H9 (cell line): ENCODE data around the gene TMEM225B. TPM values are rescaled to one million over a fixed set of nuclear protein-coding genes. Genes with fewer than 3 reads are reported as not detected.
"Not testable (repeated sequence)": the region's sequence is repeated elsewhere in the genome, so short reads cannot be mapped to it uniquely, and the experiment has no call there.

Source experiments
- DNase-seq: peaks from one replicate; pipeline ENCODE4 v3.0.0-alpha.2; 2017
- H2AFZ ChIP-seq: one replicate; pipeline ENCODE4 v1.6.1; 2013; ENCODE audit warnings: mild to moderate bottlenecking, low read length, control low read depth, moderate library complexity
- H2AK5ac ChIP-seq: 2 replicates; pipeline ENCODE4 v1.6.1; 2013; ENCODE audit warnings: low read length, control low read depth, mixed read lengths; ENCODE audit not compliant: insufficient read length
- H2BK120ac ChIP-seq: one replicate; pipeline ENCODE4 v1.6.1; 2013; ENCODE audit warnings: low read depth, mild to moderate bottlenecking, low read length, control low read depth, inconsistent platforms; ENCODE audit not compliant: poor library complexity, severe bottlenecking
- H2BK12ac ChIP-seq: 2 replicates; pipeline ENCODE4 v1.6.1; 2013; ENCODE audit warnings: low read length, control low read depth, mixed read lengths, low read depth; ENCODE audit not compliant: insufficient read length
- H2BK15ac ChIP-seq: 2 replicates; pipeline ENCODE4 v1.6.1; 2013; ENCODE audit warnings: low read depth, low read length, control low read depth
- H2BK20ac ChIP-seq: one replicate; pipeline ENCODE4 v1.6.1; 2013; ENCODE audit warnings: low read depth, mild to moderate bottlenecking, low read length, control low read depth, inconsistent platforms; ENCODE audit not compliant: poor library complexity, severe bottlenecking
- H2BK5ac ChIP-seq: 2 replicates; pipeline ENCODE4 v1.6.1; 2013; ENCODE audit warnings: low read length, control low read depth, mixed read lengths; ENCODE audit not compliant: insufficient read length
- H3K14ac ChIP-seq: 2 replicates; pipeline ENCODE4 v1.6.1; 2013; ENCODE audit warnings: low read length, control low read depth; ENCODE audit not compliant: insufficient read depth
- H3K18ac ChIP-seq: 2 replicates; pipeline ENCODE4 v1.6.1; 2013; ENCODE audit warnings: low read depth, mild to moderate bottlenecking, mixed read lengths, low read length, control low read depth; ENCODE audit not compliant: insufficient read length
- H3K23ac ChIP-seq: 2 replicates; pipeline ENCODE4 v1.6.1; 2013; ENCODE audit warnings: low read length, control low read depth, mixed read lengths, low read depth; ENCODE audit not compliant: insufficient read length
- H3K23me2 ChIP-seq: 2 replicates; pipeline ENCODE4 v1.6.1; 2013; ENCODE audit warnings: low read depth, mild to moderate bottlenecking, mixed read lengths, low read length, control low read depth; ENCODE audit not compliant: insufficient read length, poor library complexity, severe bottlenecking
- H3K27ac ChIP-seq: 2 replicates; pipeline ENCODE4 v1.5.1; 2013; ENCODE audit warnings: low read length, control low read depth, mixed read lengths, low read depth; ENCODE audit not compliant: insufficient read length
- H3K27me3 ChIP-seq: 2 replicates; pipeline ENCODE4 v1.6.1; 2013; ENCODE audit warnings: low read length, control low read depth, inconsistent platforms; ENCODE audit not compliant: insufficient read depth
- H3K4ac ChIP-seq: 2 replicates; pipeline ENCODE4 v1.6.1; 2013; ENCODE audit warnings: low read depth, mild to moderate bottlenecking, control low read depth, inconsistent platforms, low read length, moderate library complexity
- H3K4me1 ChIP-seq: 2 replicates; pipeline ENCODE4 v1.6.1; 2013; ENCODE audit warnings: low read length, control low read depth, inconsistent platforms; ENCODE audit not compliant: insufficient read depth
- H3K4me2 ChIP-seq: 2 replicates; pipeline ENCODE4 v1.6.1; 2013; ENCODE audit warnings: low read length, control low read depth, mixed read lengths; ENCODE audit not compliant: insufficient read length, insufficient read depth
- H3K56ac ChIP-seq: 2 replicates; pipeline ENCODE4 v1.6.1; 2013; ENCODE audit warnings: low read depth, mild to moderate bottlenecking, mixed read lengths, low read length, control low read depth; ENCODE audit not compliant: insufficient read length
- H3K79me1 ChIP-seq: 2 replicates; pipeline ENCODE4 v1.6.1; 2013; ENCODE audit warnings: low read depth, mild to moderate bottlenecking, moderate library complexity, low read length, control low read depth, inconsistent platforms; ENCODE audit not compliant: insufficient read depth, poor library complexity, severe bottlenecking
- H3K79me2 ChIP-seq: 2 replicates; pipeline ENCODE4 v1.6.1; 2013; ENCODE audit warnings: low read length, control low read depth, inconsistent platforms; ENCODE audit not compliant: insufficient read depth
- H3K9ac ChIP-seq: 2 replicates; pipeline ENCODE4 v1.6.1; 2013; ENCODE audit warnings: low read length, control low read depth, mixed read lengths; ENCODE audit not compliant: insufficient read length; ENCODE audit errors: extremely low read depth
- H3K9me3 ChIP-seq: one replicate; pipeline ENCODE4 v1.6.1; 2013; ENCODE audit warnings: low read depth, low read length, inconsistent platforms; ENCODE audit not compliant: control insufficient read depth
- H3T11ph ChIP-seq: one replicate; pipeline ENCODE4 v1.6.1; 2013; ENCODE audit warnings: mild to moderate bottlenecking, low read length, control low read depth, inconsistent platforms
- H4K20me1 ChIP-seq: one replicate; pipeline ENCODE4 v1.6.1; 2013; ENCODE audit not compliant: control insufficient read depth, insufficient read length, insufficient read depth
- H4K5ac ChIP-seq: 2 replicates; pipeline ENCODE4 v1.6.1; 2013; ENCODE audit warnings: low read depth, mild to moderate bottlenecking, mixed read lengths, low read length, control low read depth; ENCODE audit not compliant: insufficient read length
- H4K8ac ChIP-seq: replicated peaks from 2 replicates; pipeline ENCODE4 v1.6.1; 2013; ENCODE audit warnings: low read length, control low read depth, mixed read lengths, low read depth; ENCODE audit not compliant: insufficient read length
- H4K91ac ChIP-seq: 2 replicates; pipeline ENCODE4 v1.6.1; 2013; ENCODE audit warnings: low read depth, mild to moderate bottlenecking, moderate library complexity, mixed read lengths, low read length, control low read depth; ENCODE audit not compliant: insufficient read length
- H3K27ac Mint-ChIP-seq, 3 experiments: 2 replicates in 2 of 3; 3 replicates in 1 of 3; pipeline ENCODE4 v1.8.0; 2020 to 2021; ENCODE audit warnings: mixed read lengths in 3 of 3, mild to moderate bottlenecking in 1 of 3, moderate library complexity in 1 of 3
- H3K27me3 Mint-ChIP-seq: 2 replicates; pipeline ENCODE4 v1.8.0; 2021; ENCODE audit warnings: low read depth, mild to moderate bottlenecking, moderate library complexity, mixed read lengths
- H3K36me3 Mint-ChIP-seq, 3 experiments: 2 replicates in 2 of 3; 3 replicates in 1 of 3; pipeline ENCODE4 v1.8.0; 2020 to 2021; ENCODE audit warnings: low read depth in 3 of 3, mixed read lengths in 3 of 3; ENCODE audit not compliant: insufficient read depth in 1 of 3
- H3K4me1 Mint-ChIP-seq, 2 experiments: 2 replicates each; pipeline ENCODE4 v1.8.0; 2020; ENCODE audit warnings: mixed read lengths in 2 of 2
- H3K4me3 Mint-ChIP-seq, 2 experiments: 2 replicates in 1 of 2; 3 replicates in 1 of 2; pipeline ENCODE4 v1.8.0; 2020 to 2021; ENCODE audit warnings: mild to moderate bottlenecking in 2 of 2, mixed read lengths in 2 of 2, moderate library complexity in 1 of 2
- H3K9me3 Mint-ChIP-seq, 2 experiments: 2 replicates in 1 of 2; 3 replicates in 1 of 2; pipeline ENCODE4 v1.8.0; 2020; ENCODE audit warnings: mild to moderate bottlenecking in 2 of 2, mixed read lengths in 2 of 2, moderate library complexity in 1 of 2
- WGBS: extraction: QIAGEN DNeasy Blood & Tissue Kit; methylation state at CpG from one replicate; pipeline ENCODE4 v1.1.7; 2013; ENCODE audit warnings: missing lambda C conversion rate, low lambda C conversion rate, mixed read lengths; ENCODE audit not compliant: insufficient read length; ENCODE audit errors: extremely low coverage; 5-methylcytosine and 5-hydroxymethylcytosine counted together
- total RNA-seq: library from RNA; stranded (reverse); gene quantifications from 2 replicates; pipeline ENCODE4 v1.2.1, GENCODE V29; 2021
- TF ChIP-seq, protein P1 (sequence below): fragments of 200-600 bp; sonication (generic); conservative IDR thresholded peaks from 3 replicates; pipeline ENCODE4 v1.8.0; 2021; ENCODE audit warnings: antibody characterized with exemption, mild to moderate bottlenecking

The TMEM225B gene
- total RNA-seq, 1 experiment from 2014 or later: not detected

DNA sequence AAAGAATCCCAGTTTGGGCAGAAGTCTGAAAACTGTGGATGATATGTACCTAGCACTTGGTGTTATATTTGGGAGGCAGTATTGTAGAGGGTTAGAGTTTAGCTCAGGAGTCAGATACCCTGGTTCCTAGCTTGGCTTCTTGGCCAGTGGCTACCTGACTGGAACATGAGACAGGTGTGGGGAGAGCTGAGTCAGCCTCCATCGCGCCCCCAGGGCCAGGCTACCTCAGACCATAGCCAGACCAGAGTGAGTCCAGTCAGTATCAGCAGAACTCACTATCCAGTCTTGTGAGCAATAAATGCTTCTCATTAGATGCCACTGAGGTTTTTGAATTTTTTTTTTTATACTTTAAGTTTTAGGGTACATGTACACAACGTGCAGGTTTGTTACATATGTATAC, 55.7 kb downstream of the TMEM225B start:
- Histone ChIP-seq H3K14ac (no peak overlapping the region), H3K9ac (no peak overlapping the region), H4K8ac (no peak overlapping the region), H3K4me1 (no peaks in the 10 kb centered on the region), H3K27me3 (no peaks in the 10 kb centered on the region), H3K18ac (no peak overlapping the region), H2BK15ac (no peak overlapping the region), H3K9me3 (no peaks in the 10 kb centered on the region), H3K4ac (no peak overlapping the region), H2BK12ac (no peak overlapping the region), H3K4me2 (no peak overlapping the region), H4K91ac (no peak overlapping the region), H3K79me1 (no peaks in the 10 kb centered on the region), H2BK120ac (no peak overlapping the region), H3K23ac (no peak overlapping the region), H3K23me2 (no peaks in the 10 kb centered on the region), H3T11ph (no peak overlapping the region), H3K79me2 (no peaks in the 10 kb centered on the region), H4K5ac (no peak overlapping the region), H2AK5ac (no peak overlapping the region), H3K56ac (no peak overlapping the region), H2BK20ac (no peak overlapping the region), H3K27ac (no peak overlapping the region), H2BK5ac (no peak overlapping the region), H2AFZ (no peak overlapping the region), H4K20me1 (no peaks in the 10 kb centered on the region)
- H3K4me3 Mint-ChIP-seq: no peak overlapping the region
- peaks cover 4 to 6% (median 5%) of the 10 kb centered on the region in 3 experiments; a peak in 6 of 7 replicates for H3K36me3 Mint-ChIP-seq
- no peaks in the 10 kb centered on the region for H3K4me1 Mint-ChIP-seq
- H3K9me3 Mint-ChIP-seq: peaks cover 12% of the 10 kb centered on the region in 2 experiments; a peak in 4 of 5 replicates
- no peak for DNase-seq
- H3K27me3 Mint-ChIP-seq: no peaks in the 10 kb centered on the region
- TF ChIP-seq, protein P1, sequence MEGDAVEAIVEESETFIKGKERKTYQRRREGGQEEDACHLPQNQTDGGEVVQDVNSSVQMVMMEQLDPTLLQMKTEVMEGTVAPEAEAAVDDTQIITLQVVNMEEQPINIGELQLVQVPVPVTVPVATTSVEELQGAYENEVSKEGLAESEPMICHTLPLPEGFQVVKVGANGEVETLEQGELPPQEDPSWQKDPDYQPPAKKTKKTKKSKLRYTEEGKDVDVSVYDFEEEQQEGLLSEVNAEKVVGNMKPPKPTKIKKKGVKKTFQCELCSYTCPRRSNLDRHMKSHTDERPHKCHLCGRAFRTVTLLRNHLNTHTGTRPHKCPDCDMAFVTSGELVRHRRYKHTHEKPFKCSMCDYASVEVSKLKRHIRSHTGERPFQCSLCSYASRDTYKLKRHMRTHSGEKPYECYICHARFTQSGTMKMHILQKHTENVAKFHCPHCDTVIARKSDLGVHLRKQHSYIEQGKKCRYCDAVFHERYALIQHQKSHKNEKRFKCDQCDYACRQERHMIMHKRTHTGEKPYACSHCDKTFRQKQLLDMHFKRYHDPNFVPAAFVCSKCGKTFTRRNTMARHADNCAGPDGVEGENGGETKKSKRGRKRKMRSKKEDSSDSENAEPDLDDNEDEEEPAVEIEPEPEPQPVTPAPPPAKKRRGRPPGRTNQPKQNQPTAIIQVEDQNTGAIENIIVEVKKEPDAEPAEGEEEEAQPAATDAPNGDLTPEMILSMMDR: no peak
- WGBS: no CpG with 5 or more reads among the region's 3 CpGs
- H3K27ac Mint-ChIP-seq: no peak overlapping the region

DNA sequence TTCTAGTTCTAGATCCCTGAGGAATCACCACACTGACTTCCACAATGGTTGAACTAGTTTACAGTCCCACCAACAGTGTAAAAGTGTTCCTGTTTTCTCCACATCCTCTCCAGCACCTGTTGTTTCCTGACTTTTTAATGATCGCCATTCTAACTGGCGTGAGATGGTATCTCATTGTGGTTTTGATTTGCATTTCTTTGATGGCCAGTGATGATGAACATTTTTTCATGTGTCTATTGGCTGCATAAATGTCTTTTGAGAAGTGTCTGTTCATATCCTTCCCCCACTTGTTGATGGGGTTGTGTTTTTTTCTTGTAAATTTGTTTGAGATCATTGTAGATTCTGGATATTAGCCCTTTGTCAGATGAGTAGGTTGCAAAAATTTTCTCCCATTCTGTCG, 56.6 kb downstream of the TMEM225B start:
- peaks cover 4 to 12% (median 6%) of the 10 kb centered on the region in 3 experiments; a peak in 6 of 7 replicates for H3K36me3 Mint-ChIP-seq
- H3K14ac ChIP-seq, H3T11ph ChIP-seq, H3K27me3 Mint-ChIP-seq, H2BK15ac ChIP-seq, H4K5ac ChIP-seq, H3K27ac ChIP-seq, H3K4me2 ChIP-seq, H3K79me2 ChIP-seq, H4K91ac ChIP-seq, H3K4me1 Mint-ChIP-seq, DNase-seq, H3K4me1 ChIP-seq, H2BK20ac ChIP-seq, H4K20me1 ChIP-seq, H2BK120ac ChIP-seq, H3K18ac ChIP-seq, H2BK12ac ChIP-seq, H3K79me1 ChIP-seq, H3K4me3 Mint-ChIP-seq, H3K56ac ChIP-seq, H4K8ac ChIP-seq, H3K9me3 ChIP-seq, H3K27ac Mint-ChIP-seq, H3K4ac ChIP-seq, H2AFZ ChIP-seq, H3K23me2 ChIP-seq, H3K9ac ChIP-seq, H2BK5ac ChIP-seq, H2AK5ac ChIP-seq, H3K23ac ChIP-seq, H3K27me3 ChIP-seq: not testable (repeated sequence)
- peaks cover 16 to 18% of the 10 kb centered on the region in 2 experiments for H3K9me3 Mint-ChIP-seq
- WGBS: no CpG with 5 or more reads among the region's 3 CpGs
